ENCODE results near the gene BCORL1.

BCORL1 gene

DNA sequence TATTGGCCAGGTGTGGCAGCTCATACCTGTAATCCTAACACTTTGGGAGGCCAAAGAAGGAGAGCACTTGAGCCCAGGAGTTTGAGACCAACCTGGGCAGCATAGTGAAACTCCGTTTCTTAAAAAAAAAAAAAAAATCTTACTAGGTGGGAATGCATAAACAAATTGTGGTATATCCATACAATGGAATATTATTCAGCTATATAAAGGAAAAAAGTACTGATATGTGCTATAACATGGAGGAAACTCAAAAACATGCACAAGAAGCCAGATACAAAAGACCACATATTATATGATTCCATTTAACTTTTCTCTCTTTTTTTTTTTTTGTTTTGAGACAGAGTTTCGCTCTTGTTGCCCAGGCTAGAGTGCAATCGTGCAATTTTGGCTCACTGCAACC, 13.5 kb upstream of the BCORL1 start:
- DNase-seq, result no peak

DNA sequence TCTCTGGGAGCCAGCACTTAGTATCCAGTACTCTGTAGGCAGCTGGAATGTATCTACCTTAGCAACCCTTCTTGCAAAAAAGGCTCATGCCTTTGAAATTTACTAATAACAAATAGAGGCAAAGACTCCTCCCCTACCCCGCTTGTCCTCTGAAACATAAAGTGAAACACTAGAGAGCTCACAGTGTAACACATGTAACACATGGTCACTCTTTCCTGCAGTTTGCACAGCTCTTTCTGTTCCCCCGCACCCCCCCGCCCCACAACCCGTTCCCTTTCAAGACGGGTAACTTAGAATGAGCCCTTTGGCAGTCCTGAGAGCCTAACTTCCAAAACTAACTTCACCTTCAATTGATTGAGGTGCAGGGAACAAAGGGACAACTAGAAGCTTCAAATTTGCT, 6.0 kb upstream of the BCORL1 start:
- no peak for DNase-seq

DNA sequence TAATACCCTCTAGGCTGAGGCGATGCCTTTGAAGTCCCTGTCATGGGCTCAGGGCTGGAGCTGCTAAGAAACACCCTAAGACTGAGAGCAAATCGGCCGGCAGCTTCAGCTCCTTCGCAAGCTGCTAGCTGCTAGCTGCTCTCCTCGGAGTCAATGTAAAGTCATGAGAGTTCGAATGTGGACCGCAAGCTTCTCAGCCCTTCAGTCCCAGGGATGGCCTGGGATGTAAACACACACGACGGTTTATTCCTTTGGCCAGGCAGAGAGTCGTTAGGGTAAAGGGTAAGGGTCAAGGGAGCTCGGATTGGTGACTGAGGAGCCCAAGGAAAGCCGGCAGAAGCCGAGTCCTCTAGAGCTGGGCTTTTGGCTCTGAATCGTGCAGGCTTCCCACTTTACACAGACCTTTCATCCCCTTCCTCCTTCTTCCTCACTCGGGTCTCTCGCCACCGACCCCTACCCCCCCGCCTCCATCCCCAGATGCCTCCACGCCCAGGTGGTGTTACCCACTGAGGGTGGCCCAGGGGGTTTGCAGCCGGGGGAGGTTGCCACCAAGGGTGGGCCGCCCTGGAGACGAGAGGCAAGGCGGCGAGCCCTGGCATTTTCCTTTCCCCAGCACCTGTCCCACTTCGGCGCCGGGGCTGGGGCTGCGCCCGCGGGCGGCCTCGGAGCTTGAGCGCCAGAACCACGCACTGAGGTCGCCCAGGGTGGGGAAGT, 3.1 kb upstream of the BCORL1 start:
- DNase-seq, result peak; percentile 58

DNA sequence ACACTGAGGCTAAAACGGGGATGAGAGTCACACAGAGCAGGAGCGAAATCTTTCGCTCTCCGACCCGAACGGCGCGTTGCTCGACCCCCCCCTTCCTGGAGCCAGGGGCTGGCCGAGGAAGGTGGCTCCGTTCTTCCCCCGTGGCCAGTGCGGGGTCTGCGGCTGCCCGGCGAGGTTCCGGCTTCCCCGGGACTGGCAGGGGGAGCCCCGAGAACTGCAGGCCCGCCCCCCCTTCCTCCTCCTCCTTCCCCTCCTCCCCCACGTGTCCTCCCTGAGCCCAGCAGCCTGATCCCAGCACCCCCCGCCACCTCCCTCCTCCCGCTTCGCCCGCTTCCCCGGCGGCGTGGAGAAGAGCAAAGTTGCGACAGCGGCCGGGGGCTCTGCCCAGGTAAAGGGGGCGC, 2.4 kb upstream of the BCORL1 start:
- peak; percentile 64 for DNase-seq

DNA sequence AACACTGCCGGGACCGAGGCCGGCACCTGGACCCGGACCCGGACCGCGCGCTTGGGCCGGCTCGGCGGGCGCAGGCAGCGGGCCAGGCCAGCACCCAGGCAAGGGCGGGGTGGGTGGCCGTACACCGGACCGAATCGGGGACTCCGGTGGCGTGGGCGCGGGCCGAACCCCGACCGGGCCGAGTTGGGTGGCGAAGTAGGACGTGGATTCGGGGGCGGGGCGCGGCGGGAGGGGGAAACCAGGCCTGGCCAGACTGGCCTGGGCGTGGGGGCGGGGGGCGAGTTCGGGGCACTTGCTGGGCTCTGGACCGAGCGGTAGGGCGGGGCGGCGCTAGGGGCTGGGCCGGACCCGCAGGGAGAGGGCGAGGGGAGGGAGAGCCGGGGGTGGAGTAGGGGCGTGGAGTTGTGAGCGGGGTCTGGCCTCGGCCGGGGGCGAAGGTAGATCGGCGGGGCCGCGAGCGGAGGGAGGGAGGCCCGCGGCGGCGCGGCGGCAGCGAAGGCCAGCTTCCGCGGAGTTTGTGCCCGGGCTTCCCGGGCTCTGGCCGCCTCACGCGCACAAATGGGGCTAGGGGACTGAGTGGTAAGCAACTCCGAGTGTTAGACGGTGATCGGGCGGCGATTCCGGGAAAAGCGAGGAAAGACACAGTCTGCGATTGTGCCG, 1.8 kb upstream of the BCORL1 start:
- DNase-seq, result peak; percentile 66

DNA sequence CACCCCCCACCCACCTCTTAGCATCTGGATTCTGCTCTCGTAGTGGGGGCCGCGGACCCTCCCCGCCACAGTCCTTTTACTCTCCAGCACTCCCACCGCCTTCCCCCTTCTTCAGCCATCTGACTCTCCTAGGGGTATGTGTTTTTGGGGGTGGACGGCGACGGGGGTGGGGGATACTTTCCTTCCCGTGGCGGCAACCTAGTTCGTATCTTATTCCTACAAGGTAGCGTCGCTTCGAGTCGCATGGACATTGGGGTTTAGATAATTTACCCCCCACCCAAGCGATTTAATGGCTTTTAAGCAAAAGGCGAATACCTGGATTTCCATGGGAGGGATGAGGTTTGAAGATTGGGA, 1.3 kb upstream of the BCORL1 start:
- peak; percentile 46 for DNase-seq

DNA sequence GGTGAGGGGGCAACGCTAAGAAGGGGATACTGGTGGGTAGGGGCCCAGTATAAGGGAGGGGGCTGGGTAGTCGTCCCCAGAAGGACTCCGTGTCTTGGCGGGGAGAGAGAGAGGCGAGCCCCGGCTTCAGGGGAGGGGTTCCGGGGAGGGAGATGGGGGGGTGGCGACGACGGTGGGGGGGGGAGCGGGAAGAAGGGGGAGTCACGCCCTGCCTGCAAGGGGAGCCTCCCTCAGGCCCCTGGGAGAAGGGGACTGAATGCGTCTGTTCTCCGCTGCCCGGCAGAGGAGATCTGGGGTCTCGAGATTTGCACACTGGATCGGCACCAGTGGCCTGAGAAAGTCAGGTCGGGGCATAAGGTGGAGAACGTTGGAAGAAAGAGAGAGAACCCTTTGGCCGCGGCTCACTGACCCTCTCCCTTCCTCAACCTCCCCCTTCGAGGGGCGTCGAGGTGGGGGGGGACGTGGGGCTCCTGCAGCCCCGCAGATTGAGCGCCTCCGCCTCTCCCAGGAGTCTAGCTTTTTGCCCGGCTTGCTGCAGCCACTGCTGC, 609 bp upstream of the BCORL1 start:
- no peak for DNase-seq

DNA sequence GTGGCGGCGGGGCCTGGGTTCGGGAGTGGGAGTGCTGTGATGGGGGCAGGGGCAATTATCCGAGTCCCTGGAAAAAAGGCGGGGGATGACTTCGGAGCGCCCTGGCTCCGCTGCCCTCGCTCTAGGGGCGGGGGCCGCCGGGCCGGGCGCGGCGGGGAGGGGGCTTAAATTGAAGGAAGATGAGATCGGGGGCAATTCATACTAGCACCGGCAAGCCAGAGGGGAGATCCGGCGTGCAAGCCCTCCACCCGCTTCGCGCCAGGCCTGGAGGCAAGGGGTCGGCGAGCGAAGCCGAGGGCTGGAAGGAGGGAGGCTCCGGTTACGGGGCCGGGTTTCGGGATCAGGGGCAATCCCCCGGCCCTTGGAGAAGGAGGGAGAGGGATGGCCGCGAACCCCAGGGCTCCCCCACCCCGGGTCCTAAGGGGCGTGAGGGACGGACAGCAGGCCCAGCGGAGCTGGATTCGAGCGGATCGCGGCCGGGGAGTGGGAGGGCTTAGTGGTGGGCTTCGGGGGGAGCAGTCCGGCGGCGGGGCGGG, 1.2 kb downstream of the BCORL1 start:
- peak; percentile 53 for DNase-seq

DNA sequence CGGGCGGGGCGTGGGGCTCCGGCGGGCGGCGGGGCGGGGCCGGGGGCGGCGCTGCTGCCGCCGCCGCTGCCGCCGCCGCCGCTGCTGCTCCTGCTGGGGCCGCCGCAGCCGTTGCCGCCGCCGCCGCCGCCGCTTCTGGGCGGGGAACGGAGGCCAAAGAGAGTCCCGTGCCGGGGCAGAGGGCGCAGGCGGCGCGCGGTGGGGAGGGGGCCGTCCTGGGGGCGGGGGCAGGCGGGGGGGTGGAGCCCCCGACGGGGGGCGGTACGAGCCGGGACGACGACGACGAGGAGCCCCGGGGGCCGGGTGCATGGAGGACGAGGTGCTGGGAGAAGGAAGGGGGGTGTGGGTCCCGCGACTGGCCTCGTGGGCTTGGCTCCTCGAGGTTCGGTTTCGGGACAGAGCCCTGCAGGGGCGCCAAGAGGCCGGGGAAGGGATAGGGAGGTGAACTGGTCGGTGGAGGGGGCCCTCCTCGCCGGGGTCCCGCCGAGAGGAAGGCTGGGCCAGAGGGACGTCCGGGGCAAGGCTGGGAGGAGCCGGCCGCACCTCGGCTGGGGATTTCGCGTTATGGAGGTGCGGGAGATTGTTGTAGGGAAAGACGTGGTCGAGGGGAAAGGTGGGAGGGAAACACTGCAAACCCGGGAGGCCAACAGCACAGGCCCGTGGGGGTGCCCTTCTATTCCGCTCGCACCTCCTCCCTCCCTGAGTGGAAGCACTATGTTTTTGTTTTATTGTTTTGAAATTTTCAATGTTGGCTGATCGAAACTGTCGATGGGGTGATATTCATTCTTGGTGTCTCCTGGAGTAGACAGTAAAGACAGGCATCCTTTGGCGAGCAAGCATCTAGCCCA, 1.9 kb downstream of the BCORL1 start:
- peak; percentile 58 for DNase-seq

DNA sequence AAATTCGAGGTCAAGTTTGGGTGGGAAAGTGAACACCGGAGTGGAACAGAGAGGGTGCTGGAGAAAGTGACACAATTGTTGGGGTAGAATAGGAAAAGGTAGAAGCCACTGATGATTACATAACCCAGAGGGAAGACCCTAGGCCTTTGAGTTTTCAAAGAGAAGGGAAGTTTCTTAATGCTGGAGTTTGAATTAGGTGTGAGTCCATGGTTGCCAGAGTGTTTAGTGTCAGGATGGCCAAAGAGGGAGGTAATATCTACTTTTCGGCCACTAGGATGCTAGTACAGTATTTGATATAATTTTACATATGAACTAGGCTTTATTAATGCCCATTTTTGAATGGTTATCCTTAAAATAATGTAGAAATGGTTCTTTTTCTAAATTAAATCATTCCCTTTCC, 5.4 kb downstream of the BCORL1 start:
- no peak for DNase-seq

DNA sequence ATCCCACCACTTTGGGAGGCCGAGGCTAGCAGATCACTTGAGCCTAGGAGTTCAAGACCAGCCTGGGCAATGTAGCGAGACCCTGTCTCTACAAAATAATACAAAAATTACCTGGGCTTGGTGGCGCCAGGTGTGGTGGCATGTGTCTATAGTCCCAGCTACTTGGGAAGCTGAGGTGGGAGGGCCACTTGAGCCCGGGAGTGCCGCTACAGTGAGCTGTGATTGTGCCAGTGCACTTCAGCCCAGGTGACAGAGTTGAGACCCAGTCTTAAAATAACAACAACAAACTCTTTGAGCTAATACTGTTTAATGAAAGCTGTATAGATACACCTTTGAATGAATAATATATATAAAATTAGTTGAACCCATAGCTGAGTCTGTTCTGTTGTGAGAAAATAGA, 9.7 kb downstream of the BCORL1 start:
- no peak for DNase-seq

DNA sequence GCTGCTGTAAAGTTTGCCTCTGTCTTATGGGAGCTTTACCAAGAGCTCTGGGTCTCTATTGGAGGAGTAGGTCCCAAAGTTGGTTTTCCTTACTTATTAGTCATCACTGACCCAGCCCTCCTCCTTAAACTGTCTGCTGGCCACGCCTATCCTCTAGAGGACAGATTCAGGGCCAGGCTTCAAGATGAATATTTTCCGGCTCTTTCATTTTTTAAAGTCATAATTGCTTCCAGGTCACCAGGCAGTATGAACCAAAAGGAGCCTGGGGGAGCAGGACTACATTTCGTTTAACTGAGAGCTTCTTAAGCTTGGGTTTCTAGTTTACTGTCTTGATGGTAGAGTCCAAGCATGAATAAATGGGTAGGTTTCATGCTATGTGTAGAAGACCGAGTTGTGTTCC, 13.7 kb downstream of the BCORL1 start:
- DNase-seq, result no peak

DNA sequence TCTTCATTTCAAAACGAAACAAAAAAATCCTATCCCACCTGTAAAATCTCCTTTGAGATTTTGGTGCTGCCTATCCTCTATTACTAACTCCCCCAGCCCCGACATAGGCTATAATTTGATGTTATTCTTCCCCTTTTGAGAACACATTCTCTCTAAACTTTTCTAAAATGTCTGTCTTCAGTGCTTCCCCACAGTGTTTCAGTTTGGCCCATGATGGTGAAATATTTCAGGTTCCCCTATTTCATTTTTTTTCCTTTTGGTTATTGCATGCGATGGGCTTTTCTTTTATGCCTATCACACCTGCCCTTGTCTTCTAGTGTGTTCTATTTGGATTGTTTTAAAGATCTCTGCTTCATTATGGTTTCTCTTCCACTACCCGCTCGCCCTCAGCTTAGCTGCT, 14.7 kb downstream of the BCORL1 start:
- no peak for DNase-seq

DNA sequence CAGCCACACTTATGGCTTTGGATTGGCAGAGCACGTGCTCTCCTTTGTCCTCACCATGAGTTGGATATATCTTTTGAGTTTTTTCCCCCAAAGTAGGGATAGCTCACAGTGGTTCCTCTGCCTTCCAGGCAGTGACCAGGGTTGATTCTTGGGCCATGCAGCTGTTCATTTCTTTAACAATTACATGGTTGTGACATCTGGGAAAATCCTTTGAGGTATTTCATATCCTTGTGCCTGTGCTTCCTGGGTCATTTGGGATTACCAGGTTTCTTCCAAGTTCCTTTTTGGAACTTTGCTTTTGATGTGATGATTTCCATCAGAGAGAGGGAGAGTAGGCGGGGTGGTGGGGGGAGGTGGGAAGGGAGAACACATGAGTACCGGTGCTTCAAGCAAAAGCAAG, 15.6 kb downstream of the BCORL1 start:
- no peak for DNase-seq

DNA sequence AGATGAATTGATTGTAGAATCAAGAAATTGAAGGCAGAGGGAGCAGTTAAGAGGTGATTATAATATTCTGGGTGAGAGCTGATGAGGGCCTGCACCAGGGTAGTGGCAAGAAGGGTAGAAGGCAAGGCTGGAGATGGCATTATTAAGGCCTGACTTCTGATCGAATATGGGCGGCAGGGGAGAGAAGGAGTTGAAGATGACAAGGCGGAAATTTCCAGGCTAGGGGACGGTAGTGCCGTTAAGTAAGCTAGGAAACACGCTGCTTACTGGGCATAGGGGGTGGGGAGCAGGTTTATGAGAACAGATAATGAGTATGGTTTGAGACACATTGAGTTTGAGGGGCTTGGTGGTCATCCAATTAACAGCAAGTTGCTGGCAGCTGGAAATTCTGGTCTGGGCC, 19.5 kb downstream of the BCORL1 start:
- DNase-seq, result no peak

DNA sequence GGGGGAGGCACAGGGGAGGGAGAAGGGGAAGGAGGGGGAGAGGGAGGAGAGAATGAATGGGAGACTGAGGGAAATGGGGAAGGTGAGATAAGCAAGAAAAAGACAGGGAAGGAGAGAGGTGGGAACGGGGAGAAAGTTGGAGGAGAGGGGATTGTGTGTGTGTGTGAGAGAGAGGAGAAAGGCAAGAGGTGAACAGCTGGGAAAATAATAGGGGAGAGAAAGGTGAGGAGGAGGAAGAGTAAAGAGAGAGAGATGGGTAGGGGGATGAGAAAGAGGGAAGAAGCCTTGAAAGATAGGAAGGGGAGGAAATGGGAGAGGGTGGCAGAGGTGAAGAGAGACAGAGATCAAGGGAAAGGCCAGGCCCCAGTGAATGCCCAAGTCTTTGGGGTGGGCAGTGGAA, 20.1 kb downstream of the BCORL1 start:
- DNase-seq, result no peak

DNA sequence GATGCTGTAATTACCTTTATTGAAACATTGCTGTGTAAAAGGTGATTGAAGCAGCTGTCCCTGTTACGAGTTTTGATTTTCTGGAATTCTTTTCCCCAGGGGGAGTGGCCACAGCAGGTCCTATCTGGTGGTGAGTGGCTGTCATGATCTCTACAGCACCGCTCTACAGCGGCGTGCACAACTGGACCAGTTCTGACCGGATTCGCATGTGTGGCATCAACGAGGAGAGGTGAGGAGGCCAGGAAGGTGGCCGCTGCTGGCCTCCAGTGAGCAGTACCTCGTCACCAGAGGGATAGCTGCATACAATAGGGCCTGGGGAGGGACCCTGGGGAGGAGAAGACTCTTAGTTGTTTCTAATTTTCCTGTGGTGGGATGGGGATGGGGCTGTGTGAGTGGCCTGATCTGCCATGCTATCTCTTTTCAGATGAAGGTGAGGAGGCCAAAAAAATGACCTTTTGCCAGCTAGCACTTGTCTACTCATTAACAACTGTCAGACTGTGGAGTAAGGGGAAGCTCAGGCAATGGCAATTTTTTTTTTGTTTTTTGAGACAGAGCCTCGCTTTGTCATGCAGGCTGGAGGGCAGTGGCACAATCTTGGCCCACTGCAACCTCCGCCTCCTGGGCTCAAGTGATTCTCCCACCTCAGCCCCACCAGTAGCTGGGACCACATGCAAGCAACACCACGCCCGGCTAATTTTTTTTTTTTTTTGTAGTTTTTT, 22.8 kb downstream of the BCORL1 start:
- no peak for DNase-seq

DNA sequence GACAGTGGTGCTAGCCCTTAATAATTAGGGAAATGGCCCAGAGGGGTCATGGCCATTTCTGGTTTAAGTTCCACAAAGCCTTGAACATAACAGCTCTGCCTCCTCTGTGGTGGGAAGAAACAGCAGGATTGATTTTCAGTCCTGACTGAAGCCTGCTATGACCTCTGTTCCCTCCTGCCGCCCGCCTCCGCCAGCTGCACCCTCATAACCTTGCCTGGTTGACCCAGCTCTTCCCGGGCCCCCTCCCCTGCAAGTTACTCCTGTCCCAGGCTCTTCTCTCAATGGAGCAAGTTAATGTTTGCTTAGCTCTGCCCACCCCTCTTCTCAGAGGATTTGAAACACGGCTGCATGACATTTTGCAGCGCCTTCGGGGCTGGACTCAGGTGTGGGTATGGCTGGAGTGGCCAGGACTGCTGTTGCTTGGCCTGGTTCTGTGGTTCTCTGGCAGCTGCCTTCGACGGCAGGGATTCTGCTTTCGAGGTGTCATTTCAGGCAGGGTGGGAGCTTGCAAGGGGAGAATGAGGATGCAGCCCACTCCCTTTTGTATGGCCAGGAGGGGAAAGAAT, 27.3 kb downstream of the BCORL1 start:
- no peak for DNase-seq

DNA sequence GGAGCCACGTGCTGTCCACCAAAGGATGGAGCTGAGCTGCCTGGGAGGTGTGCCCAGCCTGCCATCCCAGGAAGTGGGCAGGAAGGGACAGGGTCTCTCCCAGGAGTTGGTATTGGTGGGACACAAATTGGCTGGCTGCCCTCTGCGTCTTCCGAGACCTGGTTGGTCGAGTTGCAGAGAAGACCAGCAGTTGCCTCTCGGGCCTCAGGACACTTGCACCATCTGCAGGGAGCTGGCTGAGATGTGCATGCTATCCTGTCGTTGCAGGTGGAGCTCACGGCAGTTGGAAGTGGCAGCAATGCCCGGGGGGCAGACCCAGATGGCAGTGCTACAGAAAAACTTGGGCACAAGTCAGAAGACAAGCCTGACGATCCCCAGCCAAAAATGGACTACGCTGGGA, 30.2 kb downstream of the BCORL1 start:
- DNase-seq, result no peak

DNA sequence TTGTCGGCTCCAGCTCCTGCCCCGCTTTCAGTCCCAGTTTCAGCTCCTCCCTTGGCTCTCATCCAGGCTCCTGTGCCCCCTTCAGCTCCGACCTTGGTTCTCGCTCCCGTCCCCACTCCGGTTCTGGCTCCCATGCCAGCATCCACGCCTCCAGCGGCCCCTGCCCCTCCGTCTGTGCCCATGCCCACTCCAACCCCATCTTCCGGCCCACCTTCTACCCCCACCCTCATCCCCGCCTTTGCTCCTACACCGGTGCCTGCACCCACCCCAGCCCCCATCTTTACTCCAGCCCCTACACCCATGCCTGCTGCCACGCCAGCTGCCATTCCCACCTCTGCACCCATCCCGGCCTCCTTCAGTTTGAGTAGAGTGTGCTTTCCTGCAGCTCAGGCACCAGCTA, 31.2 kb downstream of the BCORL1 start:
- DNase-seq, result no peak

DNA sequence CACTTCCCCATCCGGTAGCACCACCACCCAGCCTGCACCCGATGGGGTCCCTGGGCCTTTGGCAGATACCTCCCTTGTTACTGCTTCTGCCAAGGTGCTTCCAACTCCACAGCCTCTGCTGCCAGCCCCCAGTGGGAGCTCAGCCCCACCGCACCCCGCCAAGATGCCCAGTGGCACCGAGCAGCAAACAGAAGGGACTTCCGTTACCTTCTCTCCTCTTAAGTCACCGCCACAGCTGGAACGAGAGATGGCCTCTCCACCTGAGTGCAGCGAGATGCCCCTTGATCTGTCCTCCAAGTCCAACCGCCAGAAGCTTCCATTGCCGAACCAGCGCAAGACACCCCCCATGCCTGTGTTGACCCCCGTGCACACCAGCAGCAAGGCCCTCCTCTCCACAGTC, 31.9 kb downstream of the BCORL1 start:
- no peak for DNase-seq

DNA sequence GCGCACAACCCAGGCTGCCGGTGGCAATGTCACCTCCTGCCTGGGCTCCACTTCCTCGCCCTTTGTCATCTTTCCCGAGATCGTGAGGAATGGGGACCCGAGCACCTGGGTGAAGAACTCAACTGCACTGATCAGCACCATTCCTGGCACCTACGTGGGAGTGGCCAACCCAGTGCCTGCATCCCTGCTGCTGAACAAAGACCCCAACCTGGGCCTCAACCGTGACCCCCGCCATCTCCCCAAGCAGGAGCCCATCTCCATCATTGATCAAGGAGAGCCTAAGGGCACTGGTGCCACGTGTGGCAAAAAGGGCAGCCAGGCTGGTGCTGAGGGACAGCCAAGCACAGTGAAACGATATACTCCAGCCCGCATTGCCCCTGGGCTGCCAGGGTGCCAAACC, 32.3 kb downstream of the BCORL1 start:
- DNase-seq, result no peak

DNA sequence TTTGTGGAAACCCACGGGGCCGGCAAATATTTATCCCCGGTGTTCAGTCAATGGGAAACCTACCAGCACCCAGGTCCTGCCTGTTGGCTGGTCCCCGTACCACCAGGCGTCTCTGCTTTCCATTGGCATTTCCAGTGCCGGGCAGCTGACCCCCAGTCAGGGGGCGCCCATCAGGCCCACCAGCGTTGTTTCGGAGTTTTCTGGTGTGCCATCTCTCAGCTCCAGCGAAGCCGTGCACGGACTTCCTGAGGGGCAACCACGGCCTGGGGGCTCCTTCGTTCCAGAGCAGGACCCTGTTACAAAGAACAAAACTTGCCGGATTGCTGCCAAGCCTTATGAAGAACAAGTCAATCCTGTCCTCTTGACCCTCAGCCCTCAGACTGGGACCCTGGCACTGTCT, 32.7 kb downstream of the BCORL1 start:
- no peak for DNase-seq

All from DMS53 (cell line).